GM19238 (cell line): ENCODE results near the gene CHRDL2.

Experiments used
- DNase-seq: peaks from one replicate; pipeline ENCODE4 v3.0.0; 2011; ENCODE audit warnings: low spot score; ENCODE audit not compliant: insufficient read length

CHRDL2 gene

DNA sequence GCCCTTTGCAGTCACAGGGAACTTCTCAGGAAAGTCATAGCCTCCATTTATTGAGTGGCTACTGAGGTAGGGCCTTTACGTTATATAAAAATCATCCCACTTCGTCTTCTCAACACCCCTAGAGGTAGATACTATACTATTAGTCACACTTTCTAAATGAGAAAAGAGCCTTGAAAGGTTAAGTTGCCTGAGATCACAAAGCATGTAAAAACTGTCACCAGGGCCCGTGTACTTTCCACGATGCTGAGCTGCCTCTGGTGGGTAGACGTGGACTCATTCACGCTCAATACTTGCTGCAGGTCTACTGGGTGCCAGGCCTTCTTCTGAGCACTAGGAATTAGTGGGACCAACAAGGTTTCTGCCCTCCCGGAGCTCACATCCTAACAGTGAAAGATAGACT, 16.3 kb downstream of the CHRDL2 start:
- no peak for DNase-seq

- no peak for DNase-seq
Measured at GRCh38 chr11:74713686-74714085, 17.5 kb downstream of the CHRDL2 start.

GRCh38 chr11:74710281-74710938, 20.8 kb downstream of the CHRDL2 start:
- DNase-seq: no peak

GRCh38 chr11:74709175-74709574, 22.1 kb downstream of the CHRDL2 start:
- no peak for DNase-seq

DNA sequence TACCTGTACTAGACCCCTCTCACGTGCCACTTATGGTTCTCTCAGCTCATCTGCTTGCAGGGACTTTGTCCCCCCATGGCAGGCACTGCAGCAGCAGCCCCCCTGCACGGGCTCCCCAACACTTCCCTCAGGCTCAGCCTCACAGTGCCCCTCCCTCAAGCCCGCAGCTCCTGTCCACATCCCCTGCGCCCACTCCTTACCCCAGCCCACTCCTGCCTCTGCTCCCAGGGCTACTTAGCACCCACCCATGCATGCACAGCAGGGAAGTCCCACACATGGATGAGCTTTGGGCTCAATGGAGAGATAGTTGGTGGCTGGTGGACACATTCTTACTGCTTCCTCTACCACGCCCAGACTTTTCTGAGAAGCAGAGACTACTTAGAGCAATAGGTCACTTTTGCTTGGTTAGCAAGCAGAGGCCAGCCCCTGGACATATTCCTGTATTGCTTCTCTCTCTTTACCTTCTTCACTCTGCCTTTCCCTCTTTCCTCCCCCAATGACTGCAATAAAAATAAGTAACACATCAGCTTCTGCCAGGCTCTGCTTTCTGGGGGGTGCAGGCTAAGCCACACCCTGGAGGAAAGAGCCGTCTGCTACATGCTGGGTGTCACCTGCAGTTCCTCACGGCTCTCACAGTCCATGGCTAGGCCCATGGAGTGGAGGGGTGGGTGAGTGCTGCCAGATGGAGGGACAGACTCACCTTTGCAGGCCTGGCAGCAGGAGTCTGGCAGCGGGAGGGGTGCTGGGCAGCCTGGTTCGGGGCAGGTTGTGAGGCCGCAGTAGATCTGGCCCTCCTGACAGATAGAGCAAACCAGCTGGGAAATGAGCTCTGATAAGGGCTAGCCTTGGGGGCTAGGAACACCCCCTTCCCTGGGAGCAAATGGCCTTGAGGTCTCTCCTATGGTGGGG, 23.4 kb downstream of the CHRDL2 start:
- no peak for DNase-seq

DNA sequence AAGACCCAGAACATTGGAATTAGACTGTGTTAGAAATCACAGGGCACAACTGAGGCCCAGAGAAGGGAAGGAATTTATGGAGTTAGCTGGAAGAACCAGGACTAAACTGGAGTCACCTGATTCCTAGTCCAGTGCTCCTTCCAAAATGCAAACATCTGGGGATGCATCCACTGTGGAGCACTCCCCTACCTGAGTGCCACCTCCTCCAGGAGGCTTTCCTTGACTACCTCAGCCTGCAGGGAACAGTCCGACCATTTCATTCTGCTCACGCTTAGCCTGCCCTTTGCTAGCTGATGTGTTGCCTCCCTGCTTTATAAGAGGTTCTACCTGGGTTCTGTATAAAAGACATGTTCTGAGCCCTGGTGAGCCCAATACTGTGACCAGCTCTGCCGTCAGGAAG, 24.0 kb downstream of the CHRDL2 start:
- no peak for DNase-seq

DNA sequence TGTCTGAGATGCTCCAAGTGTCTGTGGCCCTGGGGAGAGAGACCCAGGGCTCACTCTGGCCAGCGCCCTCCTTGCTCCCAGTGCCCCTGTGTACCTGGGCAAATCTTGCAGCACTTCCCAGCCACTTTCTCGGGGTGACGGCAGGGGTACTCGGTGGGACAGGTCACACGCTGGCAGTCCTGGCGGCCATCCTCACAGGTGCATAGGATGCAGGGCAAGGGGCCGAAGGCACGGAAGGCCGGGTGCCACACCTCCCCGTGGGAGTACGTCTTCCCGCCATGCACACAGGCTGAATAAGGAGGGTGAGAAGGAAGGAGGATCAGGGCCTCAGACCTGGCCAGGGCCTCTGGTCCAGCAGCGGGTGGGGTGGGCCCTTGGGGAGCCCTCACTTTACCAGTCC, 28.0 kb downstream of the CHRDL2 start:
- DNase-seq: no peak

GRCh38 chr11:74702383-74703007, 28.7 kb downstream of the CHRDL2 start:
- peak; percentile 69 for DNase-seq

- DNase-seq: no peak
Measured at GRCh38 chr11:74701351-74701750, 29.9 kb downstream of the CHRDL2 start.

DNA sequence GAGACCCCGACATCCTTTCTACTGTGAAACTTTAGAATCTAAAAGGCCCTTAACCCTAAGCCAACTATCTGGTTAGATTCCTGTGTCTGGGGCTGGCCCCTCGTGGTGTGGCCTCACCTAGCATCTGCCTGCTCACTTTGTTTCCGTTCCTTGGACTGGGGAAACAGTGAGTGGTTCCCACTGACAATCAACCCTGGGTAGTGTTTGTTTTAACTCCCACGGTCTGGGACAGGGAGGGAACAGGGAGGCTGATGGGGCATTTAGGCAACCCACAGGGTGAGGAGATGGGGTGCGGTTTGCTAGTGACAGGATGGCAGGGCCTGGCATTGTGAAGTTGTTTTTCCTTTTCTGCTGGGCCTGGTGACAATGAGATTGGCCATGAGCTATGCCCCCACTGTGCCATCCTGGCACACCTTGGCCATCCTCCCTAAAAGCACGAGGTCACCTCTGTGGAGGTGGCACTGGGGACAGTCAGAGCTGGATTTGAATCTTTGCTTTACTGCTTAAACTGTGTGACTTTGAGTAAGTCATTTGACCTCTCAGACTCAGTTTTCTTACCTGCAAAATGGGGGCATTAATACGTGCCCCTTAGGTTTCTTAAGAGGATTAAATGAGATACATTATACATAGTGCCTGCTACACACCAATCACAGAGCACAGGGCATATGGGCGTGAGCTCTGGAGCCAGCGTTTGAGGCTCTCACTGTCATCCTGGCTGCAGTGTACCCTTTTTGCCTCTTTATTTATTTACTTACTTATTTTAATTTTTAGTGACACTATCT, 31.4 kb downstream of the CHRDL2 start:
- DNase-seq: no peak

GRCh38 chr11:74697722-74698121, 33.5 kb downstream of the CHRDL2 start:
- DNase-seq: no peak

DNA sequence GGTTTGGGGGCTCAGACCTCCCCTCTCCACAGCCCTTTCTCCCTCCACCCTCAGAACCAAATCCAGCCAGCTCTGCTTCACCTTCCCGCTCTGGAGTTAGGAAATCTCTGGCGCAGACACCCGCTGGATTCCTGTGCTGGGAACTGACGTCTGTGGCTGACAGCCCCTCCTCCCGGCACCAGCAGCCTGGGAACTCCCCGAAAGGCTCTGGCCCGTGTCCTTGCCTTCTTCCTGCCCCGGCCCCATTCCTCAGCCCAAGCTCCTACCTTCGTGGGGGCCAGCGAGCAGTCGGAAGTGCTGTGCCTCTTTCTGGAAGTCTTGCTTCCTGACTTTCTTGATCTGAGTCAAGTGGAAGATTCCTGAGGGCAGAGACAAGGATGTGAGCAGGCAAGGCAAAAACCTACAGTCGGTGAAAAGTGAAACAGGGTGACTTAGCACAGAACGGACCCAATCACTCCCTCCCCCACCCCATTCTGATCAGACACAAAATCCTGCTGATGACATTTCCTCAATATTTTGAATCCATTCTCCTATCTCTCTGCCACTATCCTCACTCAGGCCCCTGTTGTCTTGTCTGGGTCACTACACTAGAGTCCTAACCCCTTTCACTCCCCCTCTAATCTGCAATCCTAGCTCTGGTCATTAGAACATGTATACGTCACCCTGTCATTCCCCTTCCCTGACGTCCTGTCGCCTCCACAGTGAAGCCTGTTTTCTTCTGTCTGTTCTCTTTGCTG, 34.1 kb downstream of the CHRDL2 start:
- DNase-seq: no peak

DNA sequence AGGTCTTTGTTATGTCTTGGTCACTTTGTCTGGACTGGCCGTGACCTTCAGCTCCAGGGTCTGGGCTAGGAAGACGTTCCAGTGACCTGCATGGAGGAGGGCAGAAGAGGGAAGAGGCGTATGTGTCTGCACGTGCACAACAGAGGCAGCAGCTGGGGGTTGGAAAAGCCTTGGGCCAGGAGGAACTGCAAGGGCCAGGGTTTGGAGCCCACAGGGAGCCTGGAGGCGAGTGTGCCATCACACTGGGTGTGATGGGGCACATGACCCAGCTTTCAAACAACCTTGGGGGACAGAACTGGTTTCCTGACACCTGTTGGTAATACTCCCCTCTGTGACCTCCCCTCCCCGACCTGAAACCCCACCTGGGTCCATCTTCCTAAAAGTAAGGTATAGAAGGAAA, 34.7 kb downstream of the CHRDL2 start:
- DNase-seq: no peak

- DNase-seq: no peak
Measured at GRCh38 chr11:74695705-74696280, 35.4 kb downstream of the CHRDL2 start.

DNA sequence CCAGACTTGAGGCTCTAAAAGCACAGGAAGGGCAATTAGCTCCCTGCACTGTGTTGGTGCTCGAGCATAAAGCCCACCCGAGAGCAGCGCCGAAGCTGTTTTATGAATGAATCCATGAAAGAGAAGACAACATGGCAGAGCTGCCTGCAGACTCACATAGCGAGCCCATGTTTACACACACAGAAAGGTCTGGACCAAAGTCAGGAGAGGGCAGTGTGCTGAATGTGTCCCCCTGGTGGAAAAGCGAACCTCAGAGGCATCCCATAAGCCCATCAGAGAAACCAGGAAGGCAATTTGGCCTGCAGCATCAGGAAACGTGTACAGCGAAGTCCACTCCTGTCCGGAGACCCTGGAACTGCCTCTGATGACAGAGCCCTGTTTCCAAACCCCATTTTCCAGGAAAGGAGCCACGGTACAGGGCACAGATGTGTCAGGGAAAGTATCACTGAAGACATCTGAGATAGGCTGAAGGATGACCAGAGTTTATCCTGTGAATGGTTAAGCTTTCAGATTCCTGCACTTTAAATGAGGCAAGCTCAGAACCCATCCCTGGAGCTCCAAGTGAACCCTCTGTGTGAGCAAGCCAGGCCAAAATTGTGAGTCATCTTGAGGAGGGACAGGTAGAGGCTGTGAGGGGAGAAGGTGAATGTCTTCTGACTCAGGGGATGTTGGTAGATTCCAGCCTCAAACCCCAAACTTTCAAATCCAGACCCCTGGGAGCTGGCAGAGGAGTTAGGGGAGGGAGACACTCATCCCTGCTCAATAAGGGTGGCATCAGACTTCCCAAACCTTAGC, 36.9 kb downstream of the CHRDL2 start:
- no peak for DNase-seq

DNA sequence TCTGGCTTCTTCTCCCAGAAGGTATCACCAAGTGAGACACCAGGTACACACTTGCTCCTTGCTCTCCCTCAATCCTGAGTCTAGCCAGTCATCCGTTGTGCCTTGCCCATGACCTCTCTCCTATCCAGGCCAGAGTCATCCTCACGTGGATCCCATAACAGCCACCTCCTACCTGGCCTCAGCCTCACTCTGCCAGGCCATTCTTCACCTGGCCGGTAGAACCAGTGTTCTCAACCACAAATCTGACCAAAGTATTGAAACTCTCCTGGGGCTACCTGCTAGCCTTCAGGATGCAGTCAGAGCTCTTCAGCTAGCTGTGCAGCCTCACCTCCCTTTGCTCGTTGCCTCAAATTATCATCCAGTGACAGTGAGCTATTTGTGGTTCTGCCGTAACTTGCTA, 37.7 kb downstream of the CHRDL2 start:
- DNase-seq: no peak

DNA sequence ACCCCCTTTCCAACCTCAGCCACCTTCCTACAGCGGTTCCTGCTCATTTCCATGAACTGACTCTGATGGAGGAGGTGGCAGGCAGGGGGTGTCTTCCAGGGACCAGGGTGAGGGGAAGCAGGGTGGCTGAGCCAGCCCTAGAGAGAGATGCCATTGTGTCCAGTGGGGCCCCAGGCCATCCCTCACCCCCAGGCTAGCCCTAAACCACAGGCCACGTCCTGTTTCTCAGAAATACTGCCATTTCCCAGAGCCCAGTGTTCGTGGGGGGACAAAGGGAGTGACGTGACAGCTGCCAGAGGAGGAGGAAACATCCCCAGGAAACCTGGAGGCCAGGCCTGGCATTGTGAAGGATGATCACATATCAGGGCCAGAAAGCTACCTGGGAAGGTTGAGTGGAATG, 39.5 kb downstream of the CHRDL2 start:
- DNase-seq: no peak

DNA sequence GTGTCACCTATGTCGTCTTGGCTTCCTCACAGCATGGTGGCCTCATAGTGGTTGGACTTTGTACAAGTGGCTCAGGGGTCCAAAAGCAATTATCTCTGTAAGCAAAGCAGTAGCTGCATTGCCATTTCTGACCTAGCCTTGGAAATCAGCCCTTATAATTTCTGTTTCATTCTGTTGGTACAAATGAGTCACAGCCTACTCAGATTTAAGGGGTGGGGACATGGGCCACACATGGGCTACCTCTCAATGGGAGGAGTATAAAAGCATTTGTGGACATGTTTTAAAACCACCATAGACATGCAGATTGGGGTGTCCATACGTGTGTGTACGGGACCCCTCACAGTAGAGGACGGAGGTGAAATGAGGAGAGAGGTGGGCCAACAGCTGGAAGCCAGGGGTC, 41.6 kb downstream of the CHRDL2 start:
- no peak for DNase-seq

GRCh38 chr11:74687237-74688023, 43.8 kb downstream of the CHRDL2 start:
- no peak for DNase-seq
